Colonic mucosa (tissue), 4 donors: ENCODE measurements around the gene B3GNT8. TPM values are rescaled to one million over a fixed set of nuclear protein-coding genes. Genes with fewer than 3 reads are reported as not detected.

Experiments
- DNase-seq: peaks from one replicate; pipeline ENCODE4 v3.0.0-alpha.2; 2020
- H3K27ac ChIP-seq: fragments of 200-600 bp; one replicate; pipeline ENCODE4 v1.8.0; 2021
- H3K27me3 ChIP-seq: fragments of 200-600 bp; one replicate; pipeline ENCODE4 v1.8.0; 2021
- H3K36me3 ChIP-seq: fragments of 200-600 bp; one replicate; pipeline ENCODE4 v1.8.0; 2021
- H3K4me1 ChIP-seq: fragments of 200-600 bp; one replicate; pipeline ENCODE4 v1.8.0; 2021; ENCODE audit warnings: mild to moderate bottlenecking
- H3K4me3 ChIP-seq: fragments of 200-600 bp; one replicate; pipeline ENCODE4 v1.8.0; 2021
- H3K9ac ChIP-seq, 2 donors: one replicate each; pipeline ENCODE4 v1.7.0; 2013; ENCODE audit warnings: control low read depth in 2 of 2, low read depth in 2 of 2, low read length in 2 of 2
- H3K9me3 ChIP-seq: fragments of 200-600 bp; one replicate; pipeline ENCODE4 v1.8.0; 2021
- CTCF ChIP-seq: fragments of 200-600 bp; IDR thresholded peaks from one replicate; pipeline ENCODE4 v1.8.0; 2022; ENCODE audit warnings: antibody characterized with exemption, mild to moderate bottlenecking
- intact Hi-C: fragments of 100-400 bp; cut with DNase I; formaldehyde crosslinking; loops from one replicate; pipeline ENCODE4 v1.14.1; 2022
- total RNA-seq, 2 donors: library from RNA; stranded (reverse); fragmentation: NEBNext Ultra II Directional in 1 of 2; extraction: Animal tissue kit (Norgen Biotek cat#: 25700) in 1 of 2; gene quantifications; one replicate each; pipeline ENCODE4 v1.2.1, GENCODE V29; 2021
- donor health status: healthy.
- donor health status: DM: no; HTN: no; CAD: no.
- donor health status: DM: no; HTN: no; CAD: no.

B3GNT8 gene
- total RNA-seq, 2 donors from 2014 or later = 26.5 to 34.1 TPM

GRCh38 chr19:41416194-41416674 lies 10.9 kb downstream of the B3GNT8 start:
- TF ChIP-seq CTCF = no peak
- H3K36me3 ChIP-seq = peaks cover 6% of the 10 kb centered on the region
- H3K9me3 ChIP-seq = no peaks in the 10 kb centered on the region
- no peak overlapping the region for H3K27ac ChIP-seq
- H3K27me3 ChIP-seq = no peaks in the 10 kb centered on the region
- H3K9ac ChIP-seq = peak overlapping the region in 1 of 2 donors; percentile 28
- intact Hi-C loops = no loop called here
- peak; percentile 95 for DNase-seq
- H3K4me1 ChIP-seq = no peaks in the 10 kb centered on the region
- no peak overlapping the region for H3K4me3 ChIP-seq

GRCh38 chr19:41415154-41415571 lies 12.0 kb downstream of the B3GNT8 start:
- intact Hi-C loops = no loop called here
- no peak overlapping the region for H3K4me3 ChIP-seq
- H3K27ac ChIP-seq = no peak overlapping the region
- TF ChIP-seq CTCF = no peak
- peak overlapping the region in 1 of 2 donors; percentile 32 for H3K9ac ChIP-seq
- no peak for DNase-seq
- H3K27me3 ChIP-seq = no peaks in the 10 kb centered on the region
- H3K4me1 ChIP-seq = no peaks in the 10 kb centered on the region
- peaks cover 6% of the 10 kb centered on the region for H3K36me3 ChIP-seq
- H3K9me3 ChIP-seq = no peaks in the 10 kb centered on the region

- Histone ChIP-seq H3K27me3 (no peaks in the 10 kb centered on the region), H3K9ac (peak overlapping the region in 1 of 2 donors; percentile 32), H3K36me3 (peaks cover 6% of the 10 kb centered on the region), H3K9me3 (no peaks in the 10 kb centered on the region), H3K4me1 (no peaks in the 10 kb centered on the region), H3K4me3 (no peak overlapping the region), H3K27ac (no peak overlapping the region)
- TF ChIP-seq CTCF = no peak
- no peak for DNase-seq
- intact Hi-C loops = no loop called here
Measured at GRCh38 chr19:41414461-41414860, 12.7 kb downstream of the B3GNT8 start.

- H3K4me3 ChIP-seq = no peak overlapping the region
- peaks cover 2% of the 10 kb centered on the region for H3K36me3 ChIP-seq
- peak overlapping the region in 1 of 2 donors; percentile 15 for H3K9ac ChIP-seq
- no peaks in the 10 kb centered on the region for H3K4me1 ChIP-seq
- TF ChIP-seq CTCF = no peak
- H3K27ac ChIP-seq = no peak overlapping the region
- H3K9me3 ChIP-seq = no peaks in the 10 kb centered on the region
- H3K27me3 ChIP-seq = no peaks in the 10 kb centered on the region
- no peak for DNase-seq
- intact Hi-C loops = no loop called here
Measured at GRCh38 chr19:41413947-41414346, 13.2 kb downstream of the B3GNT8 start.

GRCh38 chr19:41412953-41413352 lies 14.2 kb downstream of the B3GNT8 start:
- Histone ChIP-seq H3K27me3 (no peaks in the 10 kb centered on the region), H3K9ac (no peak overlapping the region), H3K36me3 (no peaks in the 10 kb centered on the region), H3K4me1 (no peaks in the 10 kb centered on the region), H3K4me3 (no peak overlapping the region), H3K9me3 (no peaks in the 10 kb centered on the region), H3K27ac (no peak overlapping the region)
- TF ChIP-seq CTCF = no peak
- intact Hi-C loops = no loop called here
- no peak for DNase-seq

GRCh38 chr19:41411968-41412265 lies 15.3 kb downstream of the B3GNT8 start:
- no peaks in the 10 kb centered on the region for H3K27me3 ChIP-seq
- TF ChIP-seq CTCF = no peak
- no peak overlapping the region for H3K27ac ChIP-seq
- no peak overlapping the region for H3K9ac ChIP-seq
- intact Hi-C loops = no loop called here
- no peaks in the 10 kb centered on the region for H3K9me3 ChIP-seq
- no peak for DNase-seq
- H3K36me3 ChIP-seq = no peaks in the 10 kb centered on the region
- H3K4me1 ChIP-seq = no peaks in the 10 kb centered on the region
- no peak overlapping the region for H3K4me3 ChIP-seq
